GM06990 (cell line): ENCODE measurements around the gene IGFL1.

ENCODE experiments used
- DNase-seq: peaks from one replicate; pipeline ENCODE4 v3.0.0-alpha.2; 2011; ENCODE audit not compliant: insufficient read length; ENCODE audit errors: extremely low read depth
- H3K27me3 ChIP-seq: replicated peaks from 2 replicates; pipeline ENCODE4 v1.6.0; 2011; ENCODE audit warnings: low read length; ENCODE audit not compliant: control insufficient read depth, insufficient read depth
- H3K36me3 ChIP-seq: 2 replicates; pipeline ENCODE4 v1.5.1; 2011; ENCODE audit warnings: low read length; ENCODE audit not compliant: control insufficient read depth, insufficient read depth
- H3K4me3 ChIP-seq: replicated peaks from 2 replicates; pipeline ENCODE4 v1.5.1; 2011; ENCODE audit warnings: low read depth, mild to moderate bottlenecking, control low read depth, low read length
- CTCF ChIP-seq: IDR thresholded peaks from 2 replicates; pipeline ENCODE4 v1.5.1; 2011; ENCODE audit warnings: low read length, control low read depth, mild to moderate bottlenecking, inconsistent platforms; ENCODE audit not compliant: insufficient read depth, poor library complexity, severe bottlenecking

IGFL1 gene

GRCh38 chr19:46201454-46202310 is 27.9 kb upstream of the IGFL1 start:
- Histone ChIP-seq H3K4me3 (no peak overlapping the region), H3K36me3 (no peaks in the 10 kb centered on the region), H3K27me3 (peaks cover 2% of the 10 kb centered on the region; the same call in 1 of the 2 replicates)
- DNase-seq = no peak
- TF ChIP-seq CTCF = no peak

DNA sequence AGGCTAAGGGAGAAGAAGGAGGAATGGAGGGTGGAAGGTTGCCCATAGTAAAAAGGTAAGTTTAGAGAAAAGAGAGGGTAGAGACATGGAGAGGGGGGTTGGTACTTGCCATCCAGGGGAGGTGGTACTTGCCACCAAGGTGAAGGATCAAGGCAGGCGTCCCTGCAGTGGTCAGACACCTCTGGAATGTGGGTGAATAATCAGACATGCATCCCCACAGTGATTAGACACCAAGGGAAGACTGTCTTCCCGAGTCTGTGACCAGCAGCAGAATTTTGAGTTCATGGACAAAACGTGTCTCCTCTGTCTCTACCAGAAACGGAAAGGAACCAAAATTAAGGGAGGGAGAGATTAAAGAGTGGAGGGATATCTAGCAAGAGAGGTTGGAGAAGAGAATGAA is 27.1 kb upstream of the IGFL1 start:
- Histone ChIP-seq H3K27me3 (no peaks in the 10 kb centered on the region; the same call in 1 of the 2 replicates), H3K4me3 (no peak overlapping the region), H3K36me3 (no peaks in the 10 kb centered on the region)
- TF ChIP-seq CTCF = no peak
- no peak for DNase-seq

DNA sequence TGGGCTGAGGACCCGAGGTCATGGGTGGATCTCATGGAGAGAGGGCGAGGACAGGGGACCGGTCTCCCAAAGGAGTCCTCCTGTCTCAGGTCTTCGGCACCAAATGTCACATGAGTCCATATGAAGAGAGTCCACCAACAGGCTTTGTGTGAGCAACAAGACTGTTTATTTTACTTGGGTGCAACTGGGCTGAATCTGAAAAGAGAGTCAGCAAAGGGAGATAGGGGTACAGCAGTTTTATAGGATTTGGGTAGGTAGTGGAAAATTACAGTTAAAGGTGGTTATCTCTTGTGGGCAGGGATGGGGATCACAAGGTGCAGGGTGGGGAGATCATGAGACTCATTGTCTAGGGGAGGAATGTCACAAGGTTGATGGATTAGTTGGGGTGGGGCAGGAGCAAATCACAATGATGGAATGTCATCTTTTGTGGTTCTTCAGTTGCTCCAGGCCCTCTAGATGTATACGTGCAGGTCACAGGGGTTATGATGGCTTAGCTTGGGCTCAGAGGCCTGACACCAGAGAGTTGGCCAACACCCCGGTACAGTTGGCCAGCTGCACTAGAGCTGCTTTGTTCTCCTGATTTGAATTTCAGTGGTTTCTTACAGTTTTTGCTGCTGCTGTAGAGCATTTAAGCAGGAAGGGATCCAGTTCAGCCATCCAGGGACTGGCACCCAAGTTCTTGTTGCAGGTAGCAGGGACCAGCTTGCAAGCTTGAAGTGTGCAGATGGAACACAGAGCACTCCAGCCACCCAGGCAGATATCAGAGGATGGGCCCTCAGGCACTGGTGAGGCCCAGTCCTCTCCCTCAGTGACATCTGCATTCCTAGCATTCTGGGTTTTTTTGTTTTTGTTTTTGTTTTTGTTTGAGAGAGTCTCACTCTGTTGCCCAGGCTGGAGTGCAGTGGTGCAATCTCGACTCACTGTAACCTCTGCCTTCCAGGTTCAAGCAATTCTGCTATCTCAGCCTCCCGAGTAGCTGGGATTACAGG is 26.4 kb upstream of the IGFL1 start:
- DNase-seq = no peak
- TF ChIP-seq CTCF = no peak
- Histone ChIP-seq H3K4me3 (no peak overlapping the region), H3K36me3 (no peaks in the 10 kb centered on the region), H3K27me3 (no peaks in the 10 kb centered on the region; the same call in 1 of the 2 replicates)

DNA sequence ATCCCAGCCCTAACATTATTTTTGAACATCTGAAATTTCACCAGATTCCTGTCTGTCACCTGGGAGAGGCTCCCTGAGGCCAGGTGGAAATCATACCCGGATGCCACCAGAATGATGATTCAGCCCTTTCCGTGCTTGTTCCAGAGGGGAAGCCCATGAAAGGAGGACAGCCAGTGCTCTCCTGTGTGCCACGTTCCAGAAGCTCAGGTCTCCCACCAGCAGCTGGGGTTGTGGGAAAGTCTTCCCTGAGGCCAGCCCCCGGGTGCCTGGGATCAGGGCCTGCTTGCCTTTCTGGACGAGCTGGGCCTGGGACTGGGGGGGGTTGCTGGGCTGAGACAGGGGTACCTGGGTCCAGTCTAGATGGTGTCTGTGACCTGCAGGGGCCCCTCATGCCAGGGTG is 25.5 kb upstream of the IGFL1 start:
- Histone ChIP-seq H3K36me3 (no peaks in the 10 kb centered on the region), H3K27me3 (no peaks in the 10 kb centered on the region; the same call in 1 of the 2 replicates), H3K4me3 (no peak overlapping the region)
- DNase-seq = no peak
- TF ChIP-seq CTCF = no peak

- no peak for TF ChIP-seq CTCF
- H3K36me3 ChIP-seq = no peaks in the 10 kb centered on the region
- DNase-seq = no peak
Measured at GRCh38 chr19:46205183-46205984, 24.2 kb upstream of the IGFL1 start.

More at GRCh38 chr19:46205183-46205984, 24.2 kb upstream of the IGFL1 start:
- no peak overlapping the region for H3K4me3 ChIP-seq
- no peaks in the 10 kb centered on the region; the same call in 1 of the 2 replicates for H3K27me3 ChIP-seq
